Gastrocnemius medialis (tissue), 4 donors: ENCODE data around the gene SLC30A2. TPM values are rescaled to one million over a fixed set of nuclear protein-coding genes. Genes with fewer than 3 reads are reported as not detected.

ENCODE experiments used
- ATAC-seq, 2 donors: fragments of 150-250 bp; one replicate each; pipeline ENCODE4 v1.9.1; 2016
- DNase-seq, 2 donors: peaks; one replicate each; pipeline ENCODE4 v3.0.0-alpha.2; 2019
- H3K27ac ChIP-seq, 4 donors: fragments of 200-600 bp; sonication (generic); 1 replicate in 1 of 4; 2 replicates in 3 of 4; pipeline ENCODE4 v1.5.1; 2016 to 2018; ENCODE audit warnings: mild to moderate bottlenecking in 2 of 4, moderate library complexity in 1 of 4
- H3K27me3 ChIP-seq, 3 donors: fragments of 200-600 bp; sonication (generic) in 2 of 3; 1 replicate in 1 of 3; 2 replicates in 2 of 3; pipeline versions ENCODE4 v1.5.1 to v1.6.0; 2016 to 2019; ENCODE audit warnings: mild to moderate bottlenecking in 1 of 3, moderate library complexity in 1 of 3
- H3K36me3 ChIP-seq, 2 donors: fragments of 200-600 bp; sonication (generic) in 1 of 2; one replicate each; pipeline ENCODE4 v1.5.1; 2017 to 2018
- H3K4me1 ChIP-seq, 2 donors: fragments of 200-600 bp; sonication (generic) in 1 of 2; one replicate each; pipeline ENCODE4 v1.5.1; 2016 to 2017; ENCODE audit warnings: mild to moderate bottlenecking in 2 of 2
- H3K4me3 ChIP-seq, 4 donors: fragments of 200-600 bp; sonication (generic) in 3 of 4; 1 replicate in 1 of 4; 2 replicates in 3 of 4; pipeline ENCODE4 v1.5.1; 2016 to 2019; ENCODE audit warnings: mild to moderate bottlenecking in 2 of 4
- H3K9me3 ChIP-seq, 3 donors: fragments of 200-600 bp; sonication (generic) in 2 of 3; 1 replicate in 1 of 3; 2 replicates in 2 of 3; pipeline ENCODE4 v1.5.1; 2016 to 2019
- CTCF ChIP-seq, 5 experiments: fragments of 450-650 bp in 3 of 5; fragments of 200-600 bp in 2 of 5; sonication (generic) in 2 of 5; IDR thresholded peaks in 4 of 5; conservative IDR thresholded peaks in 1 of 5; 1 replicate in 4 of 5; 2 replicates in 1 of 5; pipeline ENCODE4 v1.5.1; 2016 to 2019; ENCODE audit warnings: antibody characterized with exemption in 5 of 5, mild to moderate bottlenecking in 3 of 5, moderate library complexity in 3 of 5
- POLR2A ChIP-seq, 2 donors: fragments of 450-650 bp; IDR thresholded peaks; one replicate each; pipeline ENCODE4 v1.6.1; 2017; ENCODE audit warnings: antibody characterized with exemption in 2 of 2, mild to moderate bottlenecking in 2 of 2, moderate library complexity in 2 of 2
- in situ Hi-C, 4 donors: fragments of 200-750 bp; cut with MboI; loops; one replicate each; pipeline versions ENCODE4 v1.15.0 to v1.8.0; 2017; ENCODE audit warnings: low sequenced_read_pairs in 4 of 4
- intact Hi-C: fragments of 100-400 bp; cut with DNase I; formaldehyde crosslinking; loops from one replicate; pipeline ENCODE4 v1.15.1; 2023; ENCODE audit warnings: low total_unique reads
- total RNA-seq, 4 donors: library from RNA; depleted of rRNA; stranded (reverse); fragments of >200 nt; gene quantifications; one replicate each; pipeline versions ENCODE4 v1.1.0 to v1.2.3, GENCODE V29; 2016

Gene SLC30A2
- total RNA-seq, 4 donors from 2014 or later: 1.2 to 5.2 (median 3.1) TPM

- H3K27ac ChIP-seq: no peak overlapping the region
- no peaks in the 10 kb centered on the region for H3K36me3 ChIP-seq
- no peak overlapping the region for H3K4me3 ChIP-seq
- no peaks in the 10 kb centered on the region for H3K9me3 ChIP-seq
- no peaks in the 10 kb centered on the region for H3K27me3 ChIP-seq
- TF ChIP-seq CTCF (IDR thresholded peaks at IDR 0.05 in 4 of 5, conservative IDR thresholded peaks at IDR 0.05 in 1 of 5): no peak
- no peak for TF ChIP-seq POLR2A (IDR thresholded peaks at IDR 0.05)
- H3K4me1 ChIP-seq: peaks cover 9% of the 10 kb centered on the region in 2 donors
- in situ Hi-C loops: loop anchor here in 2 of 4 donors (10.0 to 25.0 kb wide), 2 partner anchors 114 to 131 kb away; partner anchors contain the start of genes C1orf232 (in 1 of the 2), FAM110D (in 1 of the 2), ZNF593 (in 1 of the 2) and ZNF593OS (in 1 of the 2)
- DNase-seq: no peak
- intact Hi-C loops: no loop called here
- no peak for ATAC-seq
These were observed 14.7 kb downstream of the SLC30A2 start for GRCh38 chr1:26031196-26031595.

GRCh38 chr1:26029864-26030481 is 15.9 kb downstream of the SLC30A2 start:
- Histone ChIP-seq H3K36me3 (no peaks in the 10 kb centered on the region), H3K9me3 (no peaks in the 10 kb centered on the region), H3K27me3 (no peaks in the 10 kb centered on the region), H3K27ac (no peak overlapping the region), H3K4me1 (peaks cover 8% of the 10 kb centered on the region in 2 donors), H3K4me3 (no peak overlapping the region)
- DNase-seq: no peak
- no peak for ATAC-seq
- no peak for TF ChIP-seq POLR2A (IDR thresholded peaks at IDR 0.05)
- in situ Hi-C loops (loop anchor here in 2 of 4 donors (10.0 to 25.0 kb wide), 2 partner anchors 115 to 132 kb away; partner anchors contain the start of genes C1orf232 (in 1 of the 2), FAM110D (in 1 of the 2), ZNF593 (in 1 of the 2) and ZNF593OS (in 1 of the 2)), intact Hi-C loops (no loop called here)

- Histone ChIP-seq H3K27me3 (no peaks in the 10 kb centered on the region), H3K36me3 (no peaks in the 10 kb centered on the region), H3K4me3 (no peak overlapping the region), H3K9me3 (no peaks in the 10 kb centered on the region), H3K27ac (no peak overlapping the region), H3K4me1 (peaks cover under 1 to 7% of the 10 kb centered on the region in 2 donors)
- DNase-seq: no peak
- intact Hi-C loops: no loop called here
- TF ChIP-seq POLR2A (IDR thresholded peaks at IDR 0.05) (no peak), CTCF (IDR thresholded peaks at IDR 0.05 in 4 of 5, conservative IDR thresholded peaks at IDR 0.05 in 1 of 5) (no peak)
- in situ Hi-C loops: loop anchor here in 1 of 4 donors (25.0 kb wide), 1 partner anchor 133 kb away; the partner anchor contains the start of genes C1orf232, FAM110D, ZNF593 and ZNF593OS
- ATAC-seq: no peak
These were observed 16.7 kb downstream of the SLC30A2 start for GRCh38 chr1:26029054-26029863.

GRCh38 chr1:26028490-26028980 is 17.4 kb downstream of the SLC30A2 start:
- Histone ChIP-seq H3K27ac (no peak overlapping the region), H3K36me3 (no peaks in the 10 kb centered on the region), H3K4me1 (peaks cover 0 to 11% of the 10 kb centered on the region in 2 donors), H3K27me3 (no peaks in the 10 kb centered on the region), H3K9me3 (no peaks in the 10 kb centered on the region), H3K4me3 (no peak overlapping the region)
- ATAC-seq (no peak), DNase-seq (no peak)
- intact Hi-C loops: no loop called here
- TF ChIP-seq CTCF (IDR thresholded peaks at IDR 0.05 in 4 of 5, conservative IDR thresholded peaks at IDR 0.05 in 1 of 5): no peak
- TF ChIP-seq POLR2A (IDR thresholded peaks at IDR 0.05): no peak
- in situ Hi-C loops: loop anchor here in 1 of 4 donors (25.0 kb wide), 1 partner anchor 134 kb away; the partner anchor contains the start of genes C1orf232, FAM110D, ZNF593 and ZNF593OS
